Measurements from ENCODE around the gene ARPC5L. TPM values are rescaled to one million over a fixed set of nuclear protein-coding genes. Genes with fewer than 3 reads are reported as not detected.
"Not testable (repeated sequence)": the region's sequence is repeated elsewhere in the genome, so short reads cannot be mapped to it uniquely, and the experiment has no call there.

Gene ARPC5L
- total and polyA plus RNA-seq, 3 donors from 2014 or later = 64.7 to 111 (median 75.4) TPM

GRCh38 chr9:124834591-124834990 is 27.3 kb upstream of the ARPC5L start:
- Histone ChIP-seq H3K27me3 (no peaks in the 10 kb centered on the region), H3K27ac (peak overlapping the region in 1 of 2 donors; percentile 10), H3K9me3 (no peaks in the 10 kb centered on the region), H3K4me3 (no peak overlapping the region), H3K4me1 (peaks cover 29% of the 10 kb centered on the region), H3K36me3 (ENCODE audit: low read depth, missing control alignments) (no peaks in the 10 kb centered on the region)
- no peak for DNase-seq
- no peak for TF ChIP-seq CTCF (IDR thresholded peaks at IDR 0.05)
- intact Hi-C loops (cut with DNase I; ENCODE audit: low total_unique reads) = no loop called here
- WGBS, 2 donors = 84 to 90% methylated on average over 7 of the region's 7 CpGs

- Histone ChIP-seq H3K9me3 (no peaks in the 10 kb centered on the region), H3K36me3 (ENCODE audit: low read depth, missing control alignments) (no peaks in the 10 kb centered on the region), H3K27ac (peak overlapping the region in 1 of 2 donors; percentile 10), H3K4me1 (peaks cover 34% of the 10 kb centered on the region), H3K27me3 (no peaks in the 10 kb centered on the region), H3K4me3 (no peak overlapping the region)
- TF ChIP-seq POLR2A (IDR thresholded peaks at IDR 0.05) = no peak
- 44 to 51% methylated on average over 8 to 13 of the region's 13 CpGs for whole genome bisulfite sequencing, 2 donors
- intact Hi-C loops (cut with DNase I; ENCODE audit: low total_unique reads) = no loop called here
- DNase-seq = peak; percentile 86
Measured at GRCh38 chr9:124835026-124835557, 26.8 kb upstream of the ARPC5L start.

- H3K27ac ChIP-seq; H3K9me3 ChIP-seq; H3K4me3 ChIP-seq; intact Hi-C loops (cut with DNase I; ENCODE audit: low total_unique reads); H3K36me3 ChIP-seq (ENCODE audit: low read depth, missing control alignments); H3K27me3 ChIP-seq: not testable (repeated sequence)
- DNase-seq = peak; percentile 71
- peaks cover 22% of the 10 kb centered on the region for H3K4me1 ChIP-seq
- WGBS, 2 donors = 45 to 56% methylated on average over 5 of the region's 5 CpGs
Measured at GRCh38 chr9:124838132-124838531, 23.8 kb upstream of the ARPC5L start.

- H3K36me3 ChIP-seq (ENCODE audit: low read depth, missing control alignments); H3K27me3 ChIP-seq; intact Hi-C loops (cut with DNase I; ENCODE audit: low total_unique reads); H3K27ac ChIP-seq; H3K4me3 ChIP-seq; H3K9me3 ChIP-seq; DNase-seq: not testable (repeated sequence)
- H3K4me1 ChIP-seq = peaks cover 22% of the 10 kb centered on the region
- 26 to 65% methylated on average over 2 to 23 of the region's 52 CpGs for WGBS, 2 donors
Measured at GRCh38 chr9:124838567-124839275, 23.2 kb upstream of the ARPC5L start.

- DNase-seq = no peak
- Histone ChIP-seq H3K4me1 (peaks cover 20% of the 10 kb centered on the region), H3K9me3 (no peaks in the 10 kb centered on the region), H3K36me3 (ENCODE audit: low read depth, missing control alignments) (no peaks in the 10 kb centered on the region), H3K4me3 (no peak overlapping the region), H3K27ac (no peak overlapping the region), H3K27me3 (no peaks in the 10 kb centered on the region)
- intact Hi-C loops (cut with DNase I; ENCODE audit: low total_unique reads) = no loop called here
- WGBS, 2 donors = 48 to 53% methylated on average over 8 to 12 of the region's 12 CpGs
- TF ChIP-seq POLR2A (IDR thresholded peaks at IDR 0.05) (no peak), CTCF (IDR thresholded peaks at IDR 0.05) (peak; percentile 12 to 44 (median 23))
Measured at GRCh38 chr9:124839612-124840299, 22.2 kb upstream of the ARPC5L start.

- WGBS, 2 donors = 48 to 59% methylated on average over 17 to 18 of the region's 18 CpGs
- Histone ChIP-seq H3K27me3 (no peaks in the 10 kb centered on the region), H3K9me3 (no peaks in the 10 kb centered on the region), H3K4me1 (peaks cover 14% of the 10 kb centered on the region), H3K36me3 (ENCODE audit: low read depth, missing control alignments) (no peaks in the 10 kb centered on the region), H3K27ac (no peak overlapping the region), H3K4me3 (no peak overlapping the region)
- intact Hi-C loops (cut with DNase I; ENCODE audit: low total_unique reads) = no loop called here
- no peak for TF ChIP-seq POLR2A (IDR thresholded peaks at IDR 0.05)
- TF ChIP-seq CTCF (IDR thresholded peaks at IDR 0.05) = peak in 2 of 3 experiments; percentile 35 to 36
- DNase-seq = peak; percentile 72
Measured at GRCh38 chr9:124840300-124840833, 21.6 kb upstream of the ARPC5L start.

Data from testis (tissue), 3 donors.